K562 (cell line): ENCODE results near the gene TUBGCP6.

Experiments
- ADNP ChIP-seq: fragments of 200-800 bp; sonication (Bioruptor generic); IDR thresholded peaks from 2 replicates; pipeline ENCODE4 v1.6.1; 2016; ENCODE audit warnings: missing genetic modification characterization, missing compliant biosample characterization
- JUN ChIP-seq, 2 experiments: sonication (generic) in 1 of 2; formaldehyde crosslinking in 1 of 2; IDR thresholded peaks; 2 replicates each; pipeline versions ENCODE4 v1.6.1 to v1.8.0; 2012 to 2022; ENCODE audit warnings: borderline replicate concordance in 2 of 2, mild to moderate bottlenecking in 2 of 2, improper control_type of control experiment in 1 of 2, low read depth in 1 of 2, low read length in 1 of 2, missing genetic modification reagents in 1 of 2
- LCOR ChIP-seq: sonication (generic); formaldehyde crosslinking; IDR thresholded peaks from 2 replicates; pipeline ENCODE4 v1.8.0; 2022; ENCODE audit warnings: mild to moderate bottlenecking, missing genetic modification reagents
- RBBP5 ChIP-seq: fragments of 200-600 bp; sonication (generic); IDR thresholded peaks from 2 replicates; pipeline ENCODE4 v1.6.1; 2012; ENCODE audit warnings: borderline replicate concordance, mild to moderate bottlenecking, low read length, control low read depth, inconsistent platforms; ENCODE audit not compliant: insufficient read depth, poor library complexity, severe bottlenecking
- SPI1 ChIP-seq: IDR thresholded peaks from 2 replicates; pipeline ENCODE4 v1.6.1; 2011; ENCODE audit warnings: low read depth, low read length, control low read depth, borderline replicate concordance
- ZBTB7A ChIP-seq: IDR thresholded peaks from 2 replicates; pipeline ENCODE4 v1.6.1; 2011; ENCODE audit warnings: low read depth, mild to moderate bottlenecking, low read length, moderate library complexity, borderline replicate concordance; ENCODE audit not compliant: control insufficient read depth
- TF ChIP-seq, protein P1 (sequence below), 3 experiments: IDR thresholded peaks in 2 of 3; conservative IDR thresholded peaks in 1 of 3; 2 replicates each; pipeline ENCODE4 v1.5.1; 2011 to 2012; ENCODE audit warnings: low read length in 3 of 3, mild to moderate bottlenecking in 3 of 3, control low read depth in 2 of 3, improper control_type of control experiment in 1 of 3, inconsistent platforms in 1 of 3, low read depth in 1 of 3, mixed read lengths in 1 of 3, moderate library complexity in 1 of 3; ENCODE audit not compliant: insufficient read depth in 2 of 3

DNA sequence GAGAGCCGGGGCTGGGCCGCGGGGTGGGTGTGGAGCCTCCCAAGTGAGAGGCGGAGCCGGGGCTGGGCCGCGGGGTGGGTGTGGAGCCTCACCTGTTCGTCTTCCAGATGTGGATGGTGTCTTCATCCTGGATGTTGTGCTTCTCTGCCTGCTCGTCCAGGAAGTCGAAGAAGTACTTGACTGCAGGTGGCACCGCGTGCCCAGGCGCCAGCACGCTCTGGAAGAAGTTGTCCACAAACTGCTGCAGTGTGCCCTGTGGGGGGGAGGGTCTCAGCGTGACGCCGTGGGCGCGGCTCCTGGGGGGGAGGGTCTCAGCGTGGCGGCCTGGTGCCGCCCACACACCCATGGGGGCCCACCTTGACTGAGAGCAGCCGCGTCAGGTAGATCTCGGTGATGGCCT lies 32.9 kb upstream of the TUBGCP6 start:
- TF ChIP-seq ZBTB7A, result no peak
- no peak for TF ChIP-seq LCOR (CRISPR knock-in tag)
- TF ChIP-seq ADNP (tag), result no peak
- no peak for TF ChIP-seq SPI1
- TF ChIP-seq RBBP5, result no peak
- TF ChIP-seq, protein P1, sequence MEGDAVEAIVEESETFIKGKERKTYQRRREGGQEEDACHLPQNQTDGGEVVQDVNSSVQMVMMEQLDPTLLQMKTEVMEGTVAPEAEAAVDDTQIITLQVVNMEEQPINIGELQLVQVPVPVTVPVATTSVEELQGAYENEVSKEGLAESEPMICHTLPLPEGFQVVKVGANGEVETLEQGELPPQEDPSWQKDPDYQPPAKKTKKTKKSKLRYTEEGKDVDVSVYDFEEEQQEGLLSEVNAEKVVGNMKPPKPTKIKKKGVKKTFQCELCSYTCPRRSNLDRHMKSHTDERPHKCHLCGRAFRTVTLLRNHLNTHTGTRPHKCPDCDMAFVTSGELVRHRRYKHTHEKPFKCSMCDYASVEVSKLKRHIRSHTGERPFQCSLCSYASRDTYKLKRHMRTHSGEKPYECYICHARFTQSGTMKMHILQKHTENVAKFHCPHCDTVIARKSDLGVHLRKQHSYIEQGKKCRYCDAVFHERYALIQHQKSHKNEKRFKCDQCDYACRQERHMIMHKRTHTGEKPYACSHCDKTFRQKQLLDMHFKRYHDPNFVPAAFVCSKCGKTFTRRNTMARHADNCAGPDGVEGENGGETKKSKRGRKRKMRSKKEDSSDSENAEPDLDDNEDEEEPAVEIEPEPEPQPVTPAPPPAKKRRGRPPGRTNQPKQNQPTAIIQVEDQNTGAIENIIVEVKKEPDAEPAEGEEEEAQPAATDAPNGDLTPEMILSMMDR (IDR thresholded peaks at IDR 0.05 in 2 of 3, conservative IDR thresholded peaks at IDR 0.05 in 1 of 3; ENCODE audit: insufficient read depth in 2 of 3, low read depth in 1 of 3, low read length in 3 of 3), result no peak
- no peak for TF ChIP-seq JUN (IDR thresholded peaks at IDR 0.05; ENCODE audit: borderline replicate concordance, low read depth, low read length)
- no peak for TF ChIP-seq JUN (CRISPR knock-in tag; IDR thresholded peaks at IDR 0.05; ENCODE audit: borderline replicate concordance)
